Endodermal cell (in vitro differentiated cells): ENCODE results near the gene DGKH. TPM values are rescaled to one million over a fixed set of nuclear protein-coding genes. Genes with fewer than 3 reads are reported as not detected.

ENCODE experiments used
- DNase-seq: peaks from one replicate; pipeline ENCODE4 v3.0.0-alpha.2; 2017
- H3K27ac ChIP-seq: 2 replicates; pipeline ENCODE4 v1.5.1; 2013; ENCODE audit warnings: mild to moderate bottlenecking, low read depth, low read length, moderate library complexity
- H3K27me3 ChIP-seq: 2 replicates; pipeline ENCODE4 v1.6.1; 2013; ENCODE audit warnings: mild to moderate bottlenecking, low read length, moderate library complexity; ENCODE audit not compliant: insufficient read depth, control insufficient read depth, poor library complexity, severe bottlenecking
- H3K36me3 ChIP-seq: 2 replicates; pipeline ENCODE4 v1.7.0; 2013; ENCODE audit warnings: mild to moderate bottlenecking, low read length, moderate library complexity; ENCODE audit not compliant: control insufficient read depth, insufficient read depth
- H3K4me1 ChIP-seq: one replicate; pipeline ENCODE4 v1.7.0; 2013; ENCODE audit warnings: low read length; ENCODE audit not compliant: control insufficient read depth, insufficient read depth
- H3K4me3 ChIP-seq: 2 replicates; pipeline ENCODE4 v1.5.1; 2013; ENCODE audit warnings: mild to moderate bottlenecking, low read length, moderate library complexity
- H3K9ac ChIP-seq: 2 replicates; pipeline ENCODE4 v1.6.1; 2013; ENCODE audit warnings: mild to moderate bottlenecking, low read length, moderate library complexity; ENCODE audit not compliant: poor library complexity, severe bottlenecking; ENCODE audit errors: extremely low read depth
- H3K9me3 ChIP-seq: 2 replicates; pipeline ENCODE4 v1.6.1; 2013; ENCODE audit warnings: mild to moderate bottlenecking, low read length, moderate library complexity; ENCODE audit not compliant: control insufficient read depth
- H3K27ac Mint-ChIP-seq: 2 replicates; pipeline ENCODE4 v1.8.0; 2020; ENCODE audit warnings: mixed read lengths
- H3K27me3 Mint-ChIP-seq: 2 replicates; pipeline ENCODE4 v1.8.0; 2021; ENCODE audit warnings: mild to moderate bottlenecking, mixed read lengths; ENCODE audit not compliant: insufficient read depth
- H3K36me3 Mint-ChIP-seq: 2 replicates; pipeline ENCODE4 v1.8.0; 2020; ENCODE audit warnings: low read depth, mixed read lengths
- H3K4me1 Mint-ChIP-seq: 2 replicates; pipeline ENCODE4 v1.8.0; 2020; ENCODE audit warnings: mixed read lengths
- H3K4me3 Mint-ChIP-seq: 2 replicates; pipeline ENCODE4 v1.8.0; 2020; ENCODE audit warnings: mild to moderate bottlenecking, moderate library complexity, mixed read lengths
- H3K9me3 Mint-ChIP-seq: 2 replicates; pipeline ENCODE4 v1.8.0; 2020; ENCODE audit warnings: mild to moderate bottlenecking, mixed read lengths
- WGBS, 2 experiments: methylation state at CpG; one replicate each; pipeline versions ENCODE4 v1.1.5 to v1.1.7; 2013; ENCODE audit warnings: missing lambda C conversion rate in 2 of 2, mixed read lengths in 1 of 2; ENCODE audit not compliant: insufficient coverage in 1 of 2, insufficient read length in 1 of 2; 5-methylcytosine and 5-hydroxymethylcytosine counted together
- total RNA-seq, 2 donors: library from RNA; stranded (reverse); fragmentation: NEBNext Ultra II Directional in 1 of 2; extraction: Animal tissue kit (Norgen Biotek cat#: 25700) in 1 of 2; gene quantifications; 2 replicates in 1 of 2; 3 replicates in 1 of 2; pipeline ENCODE4 v1.2.1, GENCODE V29; 2021
- TF ChIP-seq, protein P1 (sequence below): fragments of 200-600 bp; sonication (generic); conservative IDR thresholded peaks from 2 replicates; pipeline ENCODE4 v1.5.0; 2021; ENCODE audit warnings: antibody characterized with exemption, mild to moderate bottlenecking

The DGKH gene
- total RNA-seq, 2 donors from 2014 or later, result 7.1 to 11.5 TPM

DNA sequence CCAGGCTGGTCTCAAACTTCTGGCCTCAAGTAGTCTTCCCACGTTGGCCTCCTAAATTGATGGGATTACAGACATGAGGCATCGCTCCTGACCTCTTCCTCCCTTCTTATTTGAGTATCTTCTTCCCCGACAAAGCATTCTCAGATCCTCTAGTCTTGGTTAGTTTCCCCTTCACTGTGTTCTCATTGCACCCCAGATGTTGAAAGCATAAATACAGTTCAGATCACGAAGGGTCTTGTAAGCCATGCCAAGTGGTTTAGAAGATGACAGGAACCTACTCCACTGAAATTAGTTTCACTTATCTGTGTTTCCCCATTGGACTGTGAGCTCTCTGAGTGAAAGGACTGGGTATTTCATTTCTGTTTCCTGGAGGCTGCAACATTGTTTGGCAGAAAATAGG lies 100.7 kb downstream of the DGKH start:
- H3K9me3 ChIP-seq, result no peaks in the 10 kb centered on the region
- TF ChIP-seq, protein P1, sequence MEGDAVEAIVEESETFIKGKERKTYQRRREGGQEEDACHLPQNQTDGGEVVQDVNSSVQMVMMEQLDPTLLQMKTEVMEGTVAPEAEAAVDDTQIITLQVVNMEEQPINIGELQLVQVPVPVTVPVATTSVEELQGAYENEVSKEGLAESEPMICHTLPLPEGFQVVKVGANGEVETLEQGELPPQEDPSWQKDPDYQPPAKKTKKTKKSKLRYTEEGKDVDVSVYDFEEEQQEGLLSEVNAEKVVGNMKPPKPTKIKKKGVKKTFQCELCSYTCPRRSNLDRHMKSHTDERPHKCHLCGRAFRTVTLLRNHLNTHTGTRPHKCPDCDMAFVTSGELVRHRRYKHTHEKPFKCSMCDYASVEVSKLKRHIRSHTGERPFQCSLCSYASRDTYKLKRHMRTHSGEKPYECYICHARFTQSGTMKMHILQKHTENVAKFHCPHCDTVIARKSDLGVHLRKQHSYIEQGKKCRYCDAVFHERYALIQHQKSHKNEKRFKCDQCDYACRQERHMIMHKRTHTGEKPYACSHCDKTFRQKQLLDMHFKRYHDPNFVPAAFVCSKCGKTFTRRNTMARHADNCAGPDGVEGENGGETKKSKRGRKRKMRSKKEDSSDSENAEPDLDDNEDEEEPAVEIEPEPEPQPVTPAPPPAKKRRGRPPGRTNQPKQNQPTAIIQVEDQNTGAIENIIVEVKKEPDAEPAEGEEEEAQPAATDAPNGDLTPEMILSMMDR, result no peak
- no peak for DNase-seq
- Mint-ChIP-seq H3K4me3 (no peak overlapping the region), H3K27ac (no peak overlapping the region), H3K9me3 (no peaks in the 10 kb centered on the region), H3K27me3 (no peaks in the 10 kb centered on the region), H3K36me3 (no peaks in the 10 kb centered on the region), H3K4me1 (peaks cover 6% of the 10 kb centered on the region)
- H3K9ac ChIP-seq, result no peak overlapping the region
- H3K27me3 ChIP-seq, result no peaks in the 10 kb centered on the region
- no peak overlapping the region for H3K4me3 ChIP-seq
- peaks cover 7% of the 10 kb centered on the region for H3K36me3 ChIP-seq
- no peak overlapping the region for H3K27ac ChIP-seq
- no peaks in the 10 kb centered on the region for H3K4me1 ChIP-seq
- WGBS, 2 experiments, result 83 to 88% methylated on average over 3 to 4 of the region's 4 CpGs

DNA sequence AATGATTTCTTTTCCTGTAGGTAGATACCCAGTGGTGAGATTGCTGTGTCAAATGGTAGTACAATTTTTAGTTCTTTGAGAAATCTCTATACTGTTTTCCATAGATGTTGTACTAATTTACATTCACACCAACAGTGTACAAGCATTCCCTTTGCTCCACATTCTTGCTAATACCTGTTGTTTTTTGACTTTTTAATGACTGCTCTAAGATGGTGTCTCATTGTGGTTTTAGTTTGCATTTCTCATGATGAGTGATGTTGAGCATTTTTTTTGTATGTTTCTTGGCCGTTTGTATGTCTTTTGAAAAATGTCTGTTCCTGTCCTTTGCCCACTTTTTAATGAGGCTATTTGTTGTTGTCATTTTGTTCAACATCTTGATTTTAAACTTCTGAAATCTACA lies 103.3 kb downstream of the DGKH start:
- Histone ChIP-seq H3K4me3 (no peak overlapping the region), H3K36me3 (no peaks in the 10 kb centered on the region), H3K4me1 (no peaks in the 10 kb centered on the region), H3K27me3 (no peaks in the 10 kb centered on the region), H3K9me3 (no peaks in the 10 kb centered on the region), H3K27ac (no peak overlapping the region), H3K9ac (no peak overlapping the region)
- Mint-ChIP-seq H3K27ac (no peak overlapping the region), H3K4me3 (no peak overlapping the region), H3K36me3 (peaks cover 8% of the 10 kb centered on the region), H3K9me3 (no peaks in the 10 kb centered on the region), H3K27me3 (no peaks in the 10 kb centered on the region), H3K4me1 (no peaks in the 10 kb centered on the region)
- DNase-seq, result no peak
- 95% methylated on average over 1 of the region's 1 CpG; no CpG with 5 or more reads in 1 of the 2 experiments for WGBS, 2 experiments
- TF ChIP-seq, protein P1, result no peak

DNA sequence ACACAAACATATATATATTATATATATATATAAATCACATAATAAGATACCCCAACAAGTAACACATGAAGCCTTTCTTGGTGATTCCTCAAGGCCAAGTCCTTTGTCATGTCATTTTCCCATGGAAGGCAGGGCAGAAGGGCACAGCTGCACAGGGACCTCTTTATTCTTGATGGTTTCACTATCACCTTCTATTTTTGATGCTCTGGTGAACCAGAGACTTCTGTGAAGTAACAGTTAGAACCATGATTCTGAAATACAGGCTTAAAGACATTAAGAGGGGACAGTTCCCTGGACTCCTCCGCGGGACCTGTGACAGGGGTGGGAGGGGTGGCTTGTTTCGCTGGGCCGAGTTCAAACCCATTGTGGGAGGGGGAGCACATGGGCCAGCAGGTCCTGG lies 104.0 kb downstream of the DGKH start:
- Mint-ChIP-seq H3K27ac (no peak overlapping the region), H3K36me3 (peaks cover 8% of the 10 kb centered on the region), H3K4me3 (no peak overlapping the region), H3K4me1 (no peaks in the 10 kb centered on the region), H3K9me3 (no peaks in the 10 kb centered on the region), H3K27me3 (no peaks in the 10 kb centered on the region)
- DNase-seq, result no peak
- Histone ChIP-seq H3K27me3 (no peaks in the 10 kb centered on the region), H3K9ac (no peak overlapping the region), H3K9me3 (no peaks in the 10 kb centered on the region), H3K4me3 (no peak overlapping the region), H3K4me1 (no peaks in the 10 kb centered on the region), H3K36me3 (no peaks in the 10 kb centered on the region), H3K27ac (no peak overlapping the region)
- TF ChIP-seq, protein P1, result no peak
- WGBS, 2 experiments, result 84% methylated on average over 4 of the region's 4 CpGs; no CpG with 5 or more reads in 1 of the 2 experiments
